Esophagus squamous epithelium (tissue), 4 donors: Measurements from ENCODE around the gene PARD3.

Experiments used
- CTCF ChIP-seq, 6 experiments: fragments of 450-650 bp in 4 of 6; fragments of 200-600 bp in 2 of 6; sonication (generic) in 2 of 6; IDR thresholded peaks; one replicate each; pipeline ENCODE4 v1.5.1; 2016 to 2019; ENCODE audit warnings: antibody characterized with exemption in 6 of 6, mild to moderate bottlenecking in 4 of 6, moderate library complexity in 4 of 6
- POLR2A ChIP-seq, 4 donors: fragments of 450-650 bp; IDR thresholded peaks; one replicate each; pipeline ENCODE4 v1.6.1; 2017; ENCODE audit warnings: antibody characterized with exemption in 4 of 4, mild to moderate bottlenecking in 4 of 4, moderate library complexity in 3 of 4

DNA sequence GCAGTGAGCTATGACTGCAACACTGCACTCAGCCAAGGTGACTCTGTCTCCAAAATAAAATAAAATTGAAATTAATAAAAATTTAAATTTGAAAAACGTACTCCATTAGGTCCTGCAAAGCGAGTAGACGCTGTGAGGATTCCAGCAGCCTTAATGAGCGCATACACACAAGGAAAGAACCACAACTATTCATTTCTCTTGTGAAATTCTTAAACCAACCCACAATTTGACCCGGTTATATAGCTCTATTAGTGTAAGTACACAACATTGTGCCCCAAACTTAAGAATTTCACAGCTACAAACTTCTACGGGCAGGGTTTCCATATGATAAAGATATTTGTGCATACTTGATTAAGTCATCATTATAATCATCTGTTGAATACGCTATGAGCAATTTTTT lies 84.4 kb downstream of the PARD3 start:
- TF ChIP-seq CTCF (IDR thresholded peaks at IDR 0.05), result no peak
- no peak for TF ChIP-seq POLR2A (IDR thresholded peaks at IDR 0.05)
